ENCODE results near the gene HS2ST1. TPM values are rescaled to one million over a fixed set of nuclear protein-coding genes. Genes with fewer than 3 reads are reported as not detected.

HS2ST1 gene
- total RNA-seq, 2 donors from 2014 or later = 6.3 to 12.2 TPM

DNA sequence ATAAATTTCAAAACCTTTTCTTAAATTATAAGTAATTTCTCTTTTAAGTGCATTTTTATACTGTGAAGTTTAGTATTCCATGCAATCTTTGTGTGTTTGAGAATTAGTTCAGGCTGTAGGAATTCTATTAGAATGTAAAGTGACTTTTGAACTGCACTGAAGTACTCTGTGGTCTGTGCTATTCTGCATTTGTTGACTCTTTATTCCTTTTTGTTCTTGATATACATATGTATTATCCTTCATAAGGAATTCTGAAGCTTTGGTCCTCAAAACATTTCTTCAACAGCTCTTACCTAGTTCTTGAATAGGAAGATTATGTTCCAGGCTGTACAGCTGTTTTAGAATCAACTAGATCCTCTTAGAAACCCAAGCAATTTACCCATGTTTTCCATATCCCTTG is 158.0 kb downstream of the HS2ST1 start:
- Histone ChIP-seq H3K4me3 (no peak overlapping the region), H3K36me3 (replicated peaks in 1 of 2; ENCODE audit: insufficient read depth in 1 of 2, low read depth in 2 of 2) (no peaks in the 10 kb centered on the region), H3K9me3 (no peaks in the 10 kb centered on the region), H3K27me3 (no peaks in the 10 kb centered on the region), H3K4me1 (no peaks in the 10 kb centered on the region), H3K27ac (no peak overlapping the region)
- intact Hi-C loops (cut with DNase I) = no loop called here
- DNase-seq = no peak
- no peak for ATAC-seq
- no peak for TF ChIP-seq POLR2A (IDR thresholded peaks at IDR 0.05)
- TF ChIP-seq, protein P1, sequence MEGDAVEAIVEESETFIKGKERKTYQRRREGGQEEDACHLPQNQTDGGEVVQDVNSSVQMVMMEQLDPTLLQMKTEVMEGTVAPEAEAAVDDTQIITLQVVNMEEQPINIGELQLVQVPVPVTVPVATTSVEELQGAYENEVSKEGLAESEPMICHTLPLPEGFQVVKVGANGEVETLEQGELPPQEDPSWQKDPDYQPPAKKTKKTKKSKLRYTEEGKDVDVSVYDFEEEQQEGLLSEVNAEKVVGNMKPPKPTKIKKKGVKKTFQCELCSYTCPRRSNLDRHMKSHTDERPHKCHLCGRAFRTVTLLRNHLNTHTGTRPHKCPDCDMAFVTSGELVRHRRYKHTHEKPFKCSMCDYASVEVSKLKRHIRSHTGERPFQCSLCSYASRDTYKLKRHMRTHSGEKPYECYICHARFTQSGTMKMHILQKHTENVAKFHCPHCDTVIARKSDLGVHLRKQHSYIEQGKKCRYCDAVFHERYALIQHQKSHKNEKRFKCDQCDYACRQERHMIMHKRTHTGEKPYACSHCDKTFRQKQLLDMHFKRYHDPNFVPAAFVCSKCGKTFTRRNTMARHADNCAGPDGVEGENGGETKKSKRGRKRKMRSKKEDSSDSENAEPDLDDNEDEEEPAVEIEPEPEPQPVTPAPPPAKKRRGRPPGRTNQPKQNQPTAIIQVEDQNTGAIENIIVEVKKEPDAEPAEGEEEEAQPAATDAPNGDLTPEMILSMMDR (IDR thresholded peaks at IDR 0.05) = no peak

DNA sequence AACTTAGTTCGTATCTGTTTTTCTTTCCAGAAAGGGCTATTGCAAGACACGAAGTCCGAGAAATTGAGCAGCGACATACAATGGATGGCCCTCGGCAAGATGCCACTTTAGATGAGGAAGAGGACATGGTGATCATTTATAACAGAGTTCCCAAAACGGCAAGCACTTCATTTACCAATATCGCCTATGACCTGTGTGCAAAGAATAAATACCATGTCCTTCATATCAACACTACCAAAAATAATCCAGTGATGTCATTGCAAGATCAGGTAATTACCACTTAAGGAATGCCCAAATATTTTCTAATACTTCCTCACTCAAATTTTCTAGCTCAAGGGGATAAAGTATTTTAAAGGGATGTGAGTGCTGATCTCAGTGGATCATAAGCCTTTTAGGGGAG is 158.5 kb downstream of the HS2ST1 start:
- H3K27me3 ChIP-seq = no peaks in the 10 kb centered on the region
- no peak overlapping the region for H3K4me3 ChIP-seq
- H3K9me3 ChIP-seq = no peaks in the 10 kb centered on the region
- WGBS, 2 donors = 70 to 79% methylated on average over 7 of the region's 7 CpGs
- H3K27ac ChIP-seq = no peak overlapping the region
- TF ChIP-seq, protein P1 (IDR thresholded peaks at IDR 0.05) = no peak
- TF ChIP-seq POLR2A (IDR thresholded peaks at IDR 0.05) = no peak
- no peaks in the 10 kb centered on the region for H3K4me1 ChIP-seq
- H3K36me3 ChIP-seq (replicated peaks in 1 of 2; ENCODE audit: insufficient read depth in 1 of 2, low read depth in 2 of 2) = no peaks in the 10 kb centered on the region
- intact Hi-C loops (cut with DNase I) = no loop called here
- no peak for DNase-seq
- no peak for ATAC-seq

DNA sequence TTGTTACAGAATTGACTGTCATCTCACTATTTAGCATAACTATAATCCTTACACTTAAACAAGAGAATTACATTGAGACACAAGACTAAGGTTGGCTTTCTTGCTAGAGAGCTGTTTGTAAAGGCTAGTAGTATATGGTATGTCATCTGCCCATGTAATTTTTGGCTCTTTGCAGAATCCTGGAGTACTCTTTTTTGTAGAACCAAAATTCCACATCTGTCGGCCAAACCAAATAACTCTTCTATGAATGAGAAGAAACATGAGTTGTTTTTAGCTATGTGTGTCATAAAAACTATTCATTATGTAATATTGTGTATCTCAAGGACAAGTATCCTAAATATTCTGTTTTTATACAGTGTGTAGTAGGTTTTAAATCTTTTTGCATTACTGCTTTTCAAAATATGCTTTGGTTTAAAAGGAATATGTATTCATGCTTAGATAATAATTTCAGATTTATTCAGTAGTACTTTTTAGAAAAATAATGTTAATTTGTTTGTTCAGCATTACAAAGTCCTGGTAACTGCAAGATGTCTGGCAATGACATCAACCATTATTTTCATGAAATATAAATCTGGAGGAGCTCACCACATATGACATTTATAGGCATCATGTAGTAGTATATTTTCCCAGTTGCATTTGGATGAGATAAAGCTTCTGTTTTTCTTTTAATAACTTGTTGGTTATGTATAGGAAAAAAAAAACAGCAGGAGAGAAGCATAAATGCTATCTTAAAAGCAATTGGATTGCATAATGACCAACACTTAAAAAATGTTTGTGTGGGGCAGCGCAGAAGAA is 159.8 kb downstream of the HS2ST1 start:
- Histone ChIP-seq H3K27ac (no peak overlapping the region), H3K4me1 (no peaks in the 10 kb centered on the region), H3K4me3 (no peak overlapping the region), H3K27me3 (no peaks in the 10 kb centered on the region), H3K9me3 (no peaks in the 10 kb centered on the region), H3K36me3 (replicated peaks in 1 of 2; ENCODE audit: insufficient read depth in 1 of 2, low read depth in 2 of 2) (no peaks in the 10 kb centered on the region)
- intact Hi-C loops (cut with DNase I) = no loop called here
- no peak for TF ChIP-seq POLR2A (IDR thresholded peaks at IDR 0.05)
- TF ChIP-seq, protein P1 (IDR thresholded peaks at IDR 0.05) = no peak
- no peak for DNase-seq
- ATAC-seq = no peak
- WGBS, 2 donors = 85 to 90% methylated on average over 2 of the region's 2 CpGs

DNA sequence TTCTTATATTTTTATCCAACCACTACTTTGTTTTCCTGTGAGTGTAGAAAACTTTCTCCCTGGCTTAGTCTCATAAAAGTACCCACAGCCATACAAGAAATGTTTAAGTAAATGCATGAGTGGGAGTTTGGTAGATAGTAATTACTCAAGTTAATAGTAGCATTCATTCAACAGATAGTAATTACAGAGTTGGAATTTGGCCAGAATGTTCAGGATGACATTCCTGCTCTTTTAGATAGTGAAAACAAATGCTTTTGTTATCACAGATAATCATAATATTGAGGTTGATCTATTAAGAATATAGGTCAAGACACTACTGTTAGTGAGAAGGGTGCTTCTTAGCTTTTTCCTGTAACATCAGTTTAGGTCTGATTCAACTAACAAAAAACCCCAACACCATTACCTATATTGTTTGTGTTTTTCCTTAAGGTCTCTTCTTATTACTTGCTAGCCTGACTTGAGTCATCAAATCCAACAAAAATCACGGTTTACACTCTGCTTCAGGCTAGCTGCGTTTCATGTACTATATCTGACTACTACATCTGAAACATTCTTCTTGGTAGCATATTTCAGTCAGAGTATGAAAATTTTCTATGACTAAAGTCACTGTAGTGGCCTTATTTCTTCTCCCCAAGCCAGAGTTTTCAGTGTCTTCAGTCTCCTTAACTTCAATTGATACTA is 163.7 kb downstream of the HS2ST1 start:
- Histone ChIP-seq H3K36me3 (replicated peaks in 1 of 2; ENCODE audit: insufficient read depth in 1 of 2, low read depth in 2 of 2) (no peaks in the 10 kb centered on the region), H3K27ac (no peak overlapping the region), H3K9me3 (no peaks in the 10 kb centered on the region), H3K4me3 (no peak overlapping the region), H3K27me3 (no peaks in the 10 kb centered on the region), H3K4me1 (no peaks in the 10 kb centered on the region)
- WGBS, 2 donors = 78 to 86% methylated on average over 2 of the region's 2 CpGs
- ATAC-seq = no peak
- intact Hi-C loops (cut with DNase I) = no loop called here
- DNase-seq = no peak
- TF ChIP-seq, protein P1 (IDR thresholded peaks at IDR 0.05) = no peak
- TF ChIP-seq POLR2A (IDR thresholded peaks at IDR 0.05) = no peak

Measured in body of pancreas (tissue), 4 donors.